Ovary (tissue), 3 donors: ENCODE results near the gene PADI4.

Source experiments
- CTCF ChIP-seq, 3 donors: fragments of 450-650 bp in 2 of 3; fragments of 200-600 bp in 1 of 3; IDR thresholded peaks; one replicate each; pipeline versions ENCODE4 v1.5.1 to v1.8.0; 2016 to 2022; ENCODE audit warnings: antibody characterized with exemption in 3 of 3, mild to moderate bottlenecking in 1 of 3
- EP300 ChIP-seq: sonication (generic); formaldehyde crosslinking; IDR thresholded peaks from one replicate; pipeline ENCODE4 v1.6.1; 2017; ENCODE audit warnings: antibody characterized with exemption
- POLR2A ChIP-seq: fragments of 450-650 bp; IDR thresholded peaks from one replicate; pipeline ENCODE4 v1.6.1; 2017; ENCODE audit warnings: antibody characterized with exemption, mild to moderate bottlenecking, moderate library complexity
- donor health status: DM: no; HTN: no; CAD: no.

DNA sequence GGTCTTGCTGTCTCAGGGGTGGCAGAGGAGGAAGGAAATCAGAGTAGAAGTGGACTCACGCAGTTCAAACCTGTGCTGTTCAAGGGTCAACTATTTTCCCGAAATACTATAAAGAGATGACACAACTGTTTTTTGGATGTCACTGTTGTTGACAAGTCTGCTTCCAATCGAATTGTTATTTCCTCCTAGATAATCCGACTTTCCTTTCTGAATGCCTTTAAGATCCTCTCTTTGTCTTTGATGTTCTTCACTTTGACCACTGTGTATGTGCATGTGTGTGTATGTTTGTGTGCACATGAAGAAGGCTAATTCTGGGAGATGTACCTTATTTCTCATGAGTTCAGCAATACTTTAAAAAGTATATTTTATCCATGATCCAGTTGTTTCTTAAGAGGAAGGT lies 21.6 kb downstream of the PADI4 start:
- TF ChIP-seq CTCF (IDR thresholded peaks at IDR 0.05) = no peak
- TF ChIP-seq POLR2A = no peak
- TF ChIP-seq EP300 = no peak
